H1 (cell line): Measurements from ENCODE around the gene CUEDC2. TPM values are rescaled to one million over a fixed set of nuclear protein-coding genes. Genes with fewer than 3 reads are reported as not detected.

Experiments used
- CTCF ChIA-PET: fragments of 300-600 bp; sonication (Branson Sonifier 250); formaldehyde crosslinking; loops from one replicate; lab custom pipeline; 2021; ENCODE audit not compliant: partially characterized antibody; lab: Charles Lee
- POLR2A ChIA-PET: fragments of 300-600 bp; sonication (Branson Sonifier 250); formaldehyde crosslinking; loops from one replicate; lab custom pipeline; 2021; ENCODE audit warnings: inconsistent platforms; ENCODE audit not compliant: partially characterized antibody; lab: Charles Lee
- DNase-seq, 2 experiments: peaks; one replicate each; pipeline versions ENCODE4 v3.0.0 to v3.0.0-alpha.2; 2010 to 2022; ENCODE audit warnings: low spot score in 2 of 2, low read depth in 1 of 2, mixed read lengths in 1 of 2
- FAIRE-seq: peaks from 2 replicates; lab custom pipeline; 2011; peaks lifted over from hg19 to GRCh38; lab: Jason Lieb, UNC
- H2AFZ ChIP-seq: 2 replicates; pipeline ENCODE4 v1.8.1; 2012; ENCODE audit warnings: low read length, inconsistent platforms
- H2AK5ac ChIP-seq: 2 replicates; pipeline ENCODE4 v1.6.1; 2013; ENCODE audit warnings: low read depth, low read length
- H2BK120ac ChIP-seq: replicated peaks from 2 replicates; pipeline ENCODE3; 2013; ENCODE audit warnings: low read depth, low read length, inconsistent platforms
- H2BK12ac ChIP-seq: 2 replicates; pipeline ENCODE4 v1.6.1; 2013; ENCODE audit warnings: low read depth, low read length
- H2BK15ac ChIP-seq: 2 replicates; pipeline ENCODE4 v1.6.1; 2013; ENCODE audit warnings: low read length
- H2BK20ac ChIP-seq: 2 replicates; pipeline ENCODE4 v1.6.1; 2013; ENCODE audit warnings: low read length
- H2BK5ac ChIP-seq: 2 replicates; pipeline ENCODE4 v1.6.1; 2013; ENCODE audit warnings: low read depth, low read length
- H3K14ac ChIP-seq: 2 replicates; pipeline ENCODE4 v1.6.1; 2013; ENCODE audit warnings: inconsistent platforms; ENCODE audit not compliant: insufficient read length
- H3K18ac ChIP-seq: 2 replicates; pipeline ENCODE4 v1.6.1; 2013; ENCODE audit warnings: low read length; ENCODE audit errors: extremely low read depth
- H3K23ac ChIP-seq: 2 replicates; pipeline ENCODE4 v1.6.1; 2013; ENCODE audit warnings: inconsistent platforms; ENCODE audit not compliant: insufficient read length
- H3K23me2 ChIP-seq: 2 replicates; pipeline ENCODE4 v1.6.1; 2013; ENCODE audit warnings: low read depth, low read length
- H3K27ac ChIP-seq: 2 replicates; pipeline ENCODE4 v1.6.1; 2011; ENCODE audit warnings: low read depth, low read length, inconsistent platforms
- H3K27me3 ChIP-seq, 4 experiments: replicated peaks in 1 of 4; 1 replicate in 1 of 4; 2 replicates in 3 of 4; pipeline versions ENCODE4 v1.6.1 to v1.8.1; 2011 to 2013; ENCODE audit warnings: low read length in 3 of 4, mild to moderate bottlenecking in 3 of 4, inconsistent platforms in 2 of 4, mixed read lengths in 2 of 4, moderate library complexity in 1 of 4; ENCODE audit not compliant: control insufficient read depth in 3 of 4, insufficient read depth in 3 of 4; ENCODE audit errors: extremely low read depth in 1 of 4
- H3K36me3 ChIP-seq, 4 experiments: 2 replicates each; pipeline versions ENCODE4 v1.6.1 to v1.8.1; 2011 to 2013; ENCODE audit warnings: mild to moderate bottlenecking in 4 of 4, low read length in 3 of 4, moderate library complexity in 2 of 4, control low read depth in 1 of 4, inconsistent platforms in 1 of 4; ENCODE audit not compliant: insufficient read depth in 4 of 4, control insufficient read depth in 2 of 4
- H3K4ac ChIP-seq: replicated peaks from 2 replicates; pipeline ENCODE3; 2013; ENCODE audit warnings: low read length, low read depth, mixed read lengths, inconsistent platforms; ENCODE audit not compliant: insufficient read length
- H3K4me1 ChIP-seq, 4 experiments: replicated peaks in 1 of 4; 1 replicate in 1 of 4; 2 replicates in 3 of 4; pipeline versions ENCODE4 v1.6.1 to v1.8.1; 2011 to 2013; ENCODE audit warnings: low read length in 3 of 4, inconsistent platforms in 2 of 4, mixed read lengths in 1 of 4; ENCODE audit not compliant: insufficient read depth in 4 of 4, control insufficient read depth in 3 of 4
- H3K4me2 ChIP-seq, 2 experiments: 2 replicates each; pipeline versions ENCODE4 v1.6.1 to v1.8.1; 2011 to 2013; ENCODE audit warnings: low read depth in 2 of 2, low read length in 2 of 2, control low read depth in 1 of 2, inconsistent platforms in 1 of 2, mild to moderate bottlenecking in 1 of 2; ENCODE audit not compliant: insufficient read depth in 1 of 2
- H3K4me3 ChIP-seq, 4 experiments: fragments of 200-600, 300-600 bp in 1 of 4; sonication (generic), shearing (Covaris generic), sonication (Bioruptor Twin) in 1 of 4; 2 replicates each; pipeline versions ENCODE4 v1.5.1 to v1.8.1; 2011 to 2016; ENCODE audit warnings: low read length in 4 of 4, low read depth in 3 of 4, control low read depth in 2 of 4, inconsistent platforms in 2 of 4, mild to moderate bottlenecking in 2 of 4, mixed read lengths in 1 of 4, moderate library complexity in 1 of 4; ENCODE audit not compliant: insufficient read depth in 2 of 4; ENCODE audit errors: extremely low read depth in 1 of 4
- H3K56ac ChIP-seq: replicated peaks from 2 replicates; pipeline ENCODE3; 2013; ENCODE audit warnings: low read depth, mild to moderate bottlenecking, mixed read lengths, low read length, inconsistent platforms; ENCODE audit not compliant: insufficient read length
- H3K79me1 ChIP-seq: 2 replicates; pipeline ENCODE4 v1.6.1; 2013; ENCODE audit warnings: low read depth, low read length, control low read depth
- H3K79me2 ChIP-seq, 2 experiments: 2 replicates each; pipeline versions ENCODE4 v1.6.1 to v1.8.1; 2012 to 2013; ENCODE audit warnings: low read length in 2 of 2, mild to moderate bottlenecking in 2 of 2, inconsistent platforms in 1 of 2; ENCODE audit not compliant: insufficient read depth in 2 of 2, control insufficient read depth in 1 of 2
- H3K9ac ChIP-seq, 4 experiments: replicated peaks in 1 of 4; 1 replicate in 1 of 4; 2 replicates in 3 of 4; pipeline versions ENCODE4 v1.6.1 to v1.8.1; 2011 to 2013; ENCODE audit warnings: low read depth in 3 of 4, low read length in 3 of 4, control low read depth in 2 of 4, mild to moderate bottlenecking in 2 of 4, moderate library complexity in 2 of 4, inconsistent platforms in 1 of 4; ENCODE audit errors: extremely low read depth in 1 of 4
- H3K9me3 ChIP-seq, 2 experiments: 2 replicates each; pipeline versions ENCODE4 v1.6.1 to v1.8.1; 2012 to 2013; ENCODE audit warnings: mild to moderate bottlenecking in 2 of 2, moderate library complexity in 2 of 2, control low read depth in 1 of 2, inconsistent platforms in 1 of 2, low read depth in 1 of 2, low read length in 1 of 2, mixed read lengths in 1 of 2; ENCODE audit not compliant: insufficient read depth in 2 of 2
- H4K20me1 ChIP-seq, 2 experiments: replicated peaks in 1 of 2; 2 replicates each; pipeline versions ENCODE3 to v1.8.1; 2011 to 2013; ENCODE audit warnings: inconsistent platforms in 2 of 2, low read length in 2 of 2, mild to moderate bottlenecking in 1 of 2; ENCODE audit not compliant: insufficient read depth in 2 of 2, control insufficient read depth in 1 of 2
- H4K5ac ChIP-seq: 2 replicates; pipeline ENCODE4 v1.6.1; 2013; ENCODE audit warnings: low read length, low read depth, mixed read lengths, inconsistent platforms; ENCODE audit not compliant: insufficient read length
- H4K8ac ChIP-seq: 2 replicates; pipeline ENCODE4 v1.8.0; 2013; ENCODE audit warnings: mild to moderate bottlenecking, moderate library complexity, low read length, inconsistent platforms; ENCODE audit not compliant: insufficient read depth; ENCODE audit errors: extremely low read depth
- H4K91ac ChIP-seq: replicated peaks from 2 replicates; pipeline ENCODE3; 2013; ENCODE audit warnings: low read length, mixed read lengths, inconsistent platforms; ENCODE audit not compliant: insufficient read length
- ASH2L ChIP-seq: fragments of 200-600, 300-600 bp; sonication (generic); IDR thresholded peaks from one replicate; pipeline ENCODE4 v1.7.1; 2017; ENCODE audit warnings: low read length
- GTF2F1 ChIP-seq: IDR thresholded peaks from 2 replicates; pipeline ENCODE4 v1.6.1; 2012; ENCODE audit warnings: low read depth, low read length, improper control_type of control experiment, borderline replicate concordance
- RXRA ChIP-seq: IDR thresholded peaks from 2 replicates; pipeline ENCODE4 v1.6.1; 2011; ENCODE audit warnings: low read depth, mild to moderate bottlenecking, low read length, moderate library complexity; ENCODE audit not compliant: insufficient read depth
- SIX5 ChIP-seq: IDR thresholded peaks from 2 replicates; pipeline ENCODE4 v1.6.1; 2011; ENCODE audit warnings: mild to moderate bottlenecking, low read depth, low read length
- WGBS, 2 experiments: shearing (Covaris generic) in 1 of 2; methylation state at CpG; one replicate each; pipeline versions ENCODE4 v1.1.6 to v1.1.7; 2013 to 2015; ENCODE audit warnings: low lambda C conversion rate in 2 of 2, mixed read lengths in 2 of 2, inconsistent platforms in 1 of 2, low coverage in 1 of 2, missing lambda C conversion rate in 1 of 2; ENCODE audit not compliant: insufficient replicate concordance in 2 of 2, insufficient coverage in 1 of 2, insufficient read length in 1 of 2; ENCODE audit errors: extremely low coverage in 1 of 2, missing lambda C conversion rate in 1 of 2; 5-methylcytosine and 5-hydroxymethylcytosine counted together
- polyA plus RNA-seq, 7 experiments: library from polyadenylated mRNA; depleted of rRNA in 3 of 7; stranded (reverse) in 5 of 7; unstranded in 2 of 7; fragments of >200 nt in 5 of 7; fragments of 200-250 nt in 2 of 7; gene quantifications; 1 replicate in 5 of 7; 2 replicates in 1 of 7; 4 replicates in 1 of 7; pipeline versions ENCODE4 v1.2.1 to v1.2.3, GENCODE V29; 2011 to 2013; ENCODE audit warnings: missing spikeins in 2 of 7, mixed read lengths in 2 of 7
- total RNA-seq: library from RNA; stranded (reverse); fragmentation: NEBNext Ultra II Directional; extraction: Animal tissue kit (Norgen Biotek cat#: 25700); gene quantifications from 2 replicates; pipeline ENCODE4 v1.2.1, GENCODE V29; 2021
- TF ChIP-seq, protein P1 (sequence below): IDR thresholded peaks from 2 replicates; pipeline ENCODE4 v1.6.1; 2012; ENCODE audit warnings: low read length, inconsistent platforms

Gene CUEDC2
- total and polyA plus RNA-seq, 2 of the 8 experiments (the other 6 are each of a cell fraction or from before 2014, with no cell fraction given) = 41.7 to 55.2 TPM

DNA sequence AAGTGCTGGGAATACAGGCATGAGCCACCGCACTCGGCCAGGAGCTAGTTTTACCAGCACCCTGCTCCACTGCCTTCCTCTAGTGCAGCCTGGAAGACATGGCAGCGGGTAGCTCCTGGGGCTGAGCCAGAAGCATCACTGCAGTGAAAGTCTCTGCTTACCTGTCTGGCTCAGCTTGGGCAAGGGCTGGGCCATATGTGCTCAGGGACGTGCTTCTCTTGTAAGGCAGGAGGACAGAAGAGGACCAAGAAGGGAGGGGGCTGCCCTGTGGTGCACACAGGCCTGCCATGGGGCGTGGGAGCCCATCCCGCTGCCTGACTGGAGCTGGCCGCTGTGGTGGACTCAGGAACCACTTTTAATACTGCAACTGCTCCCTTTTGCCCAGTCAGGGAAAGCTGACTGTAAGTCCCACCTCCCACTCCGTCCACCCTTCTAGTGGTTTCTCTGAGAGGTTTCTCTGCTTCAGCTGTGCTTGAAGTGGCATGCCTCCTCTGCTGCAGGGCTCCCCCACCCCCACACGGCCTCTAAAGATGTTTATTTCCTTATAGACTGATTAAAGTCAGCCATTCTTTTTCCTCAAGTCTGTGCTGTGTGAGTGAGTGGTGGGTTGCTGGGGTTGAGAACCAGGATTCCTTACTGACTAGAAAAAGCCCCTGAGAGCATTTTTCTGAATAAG, 44.2 kb upstream of the CUEDC2 start:
- POLR2A ChIA-PET = interaction anchor here (1.0 to 1.5 kb wide), 2 partner anchors 25 to 45 kb away, joined by 3 read pairs; partner anchors contain the start of genes C10orf95 and CUEDC2
- H3K14ac ChIP-seq = no peak overlapping the region
- no peak overlapping the region for H2BK20ac ChIP-seq
- H3K4ac ChIP-seq = no peak overlapping the region
- no peak overlapping the region for H2BK5ac ChIP-seq
- H3K79me2 ChIP-seq = no peaks in the 10 kb centered on the region
- H4K91ac ChIP-seq = no peak overlapping the region
- peaks cover 6 to 14% (median 10%) of the 10 kb centered on the region in 4 experiments; a peak in 6 of 8 replicates for H3K36me3 ChIP-seq
- no peak overlapping the region for H2BK15ac ChIP-seq
- H2AFZ ChIP-seq = no peak overlapping the region
- no peak overlapping the region for H2BK12ac ChIP-seq
- no peaks in the 10 kb centered on the region for H3K79me1 ChIP-seq
- no peak overlapping the region for H3K56ac ChIP-seq
- no peak overlapping the region for H3K23ac ChIP-seq
- DNase-seq = no peak
- no peaks in the 10 kb centered on the region for H3K23me2 ChIP-seq
- no peak overlapping the region for H3K4me3 ChIP-seq
- no peaks in the 10 kb centered on the region; a peak in 1 of 7 replicates for H3K27me3 ChIP-seq
- H2AK5ac ChIP-seq = no peak overlapping the region
- no peak overlapping the region for H3K9ac ChIP-seq
- WGBS, 2 experiments = 77% methylated on average over 9 of the region's 9 CpGs; no CpG with 5 or more reads in 1 of the 2 experiments
- no peak overlapping the region for H4K8ac ChIP-seq
- no peak for FAIRE-seq
- H3K9me3 ChIP-seq = no peaks in the 10 kb centered on the region
- CTCF ChIA-PET = interaction anchor here (0.7 to 1.7 kb wide), 18 partner anchors 9 to 253 kb away, joined by 3 to 6 read pairs (median 4); partner anchors contain the start of gene CUEDC2
- no peak overlapping the region for H3K4me2 ChIP-seq
- H3K4me1 ChIP-seq = no peaks in the 10 kb centered on the region
- H2BK120ac ChIP-seq = no peak overlapping the region
- no peak overlapping the region for H3K18ac ChIP-seq
- H3K27ac ChIP-seq = no peak overlapping the region
- peaks cover 0 to 10% of the 10 kb centered on the region in 2 experiments for H4K20me1 ChIP-seq
- no peak overlapping the region for H4K5ac ChIP-seq
- TF ChIP-seq SIX5 (no peak), GTF2F1 (no peak), RXRA (no peak), ASH2L (no peak)
- TF ChIP-seq, protein P1, sequence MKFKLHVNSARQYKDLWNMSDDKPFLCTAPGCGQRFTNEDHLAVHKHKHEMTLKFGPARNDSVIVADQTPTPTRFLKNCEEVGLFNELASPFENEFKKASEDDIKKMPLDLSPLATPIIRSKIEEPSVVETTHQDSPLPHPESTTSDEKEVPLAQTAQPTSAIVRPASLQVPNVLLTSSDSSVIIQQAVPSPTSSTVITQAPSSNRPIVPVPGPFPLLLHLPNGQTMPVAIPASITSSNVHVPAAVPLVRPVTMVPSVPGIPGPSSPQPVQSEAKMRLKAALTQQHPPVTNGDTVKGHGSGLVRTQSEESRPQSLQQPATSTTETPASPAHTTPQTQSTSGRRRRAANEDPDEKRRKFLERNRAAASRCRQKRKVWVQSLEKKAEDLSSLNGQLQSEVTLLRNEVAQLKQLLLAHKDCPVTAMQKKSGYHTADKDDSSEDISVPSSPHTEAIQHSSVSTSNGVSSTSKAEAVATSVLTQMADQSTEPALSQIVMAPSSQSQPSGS = no peak
